K562 (cell line): ENCODE data around the gene QARS1. TPM values are rescaled to one million over a fixed set of nuclear protein-coding genes. Genes with fewer than 3 reads are reported as not detected.

Experiments used
- ADNP ChIP-seq: fragments of 200-800 bp; sonication (Bioruptor generic); IDR thresholded peaks from 2 replicates; pipeline ENCODE4 v1.6.1; 2016; ENCODE audit warnings: missing genetic modification characterization, missing compliant biosample characterization
- ATF1 ChIP-seq, 2 experiments: fragments of 450-650 bp in 1 of 2; IDR thresholded peaks; 2 replicates each; pipeline ENCODE4 v1.6.1; 2016; ENCODE audit warnings: missing compliant biosample characterization in 1 of 2, missing genetic modification characterization in 1 of 2
- CSDE1 ChIP-seq, 2 experiments: fragments of 450-650 bp; IDR thresholded peaks; 2 replicates each; pipeline ENCODE4 v1.6.1; 2016; ENCODE audit warnings: mild to moderate bottlenecking in 1 of 2
- CTBP1 ChIP-seq: fragments of 450-650 bp; IDR thresholded peaks from 2 replicates; pipeline ENCODE4 v1.6.1; 2016; ENCODE audit warnings: borderline replicate concordance
- ELF1 ChIP-seq: fragments of 200-800 bp; sonication (Bioruptor generic); IDR thresholded peaks from 2 replicates; pipeline ENCODE4 v1.6.1; 2016; ENCODE audit warnings: missing genetic modification characterization, missing compliant biosample characterization
- EP400 ChIP-seq: fragments of 450-650 bp; IDR thresholded peaks from 2 replicates; pipeline ENCODE4 v1.6.1; 2017; ENCODE audit warnings: antibody characterized with exemption, mild to moderate bottlenecking, moderate library complexity
- GTF2E2 ChIP-seq: fragments of 200-800 bp; sonication (Bioruptor generic); IDR thresholded peaks from 2 replicates; pipeline ENCODE4 v1.6.1; 2016; ENCODE audit warnings: missing genetic modification characterization, missing compliant biosample characterization
- HINFP ChIP-seq: fragments of 450-650 bp; conservative IDR thresholded peaks from 2 replicates; pipeline ENCODE4 v1.6.1; 2016; ENCODE audit warnings: missing genetic modification characterization, low read depth, mild to moderate bottlenecking, control low read depth, missing compliant biosample characterization
- ILK ChIP-seq: fragments of 450-650 bp; IDR thresholded peaks from 2 replicates; pipeline ENCODE4 v1.6.1; 2016; ENCODE audit warnings: missing genetic modification characterization, low read depth, mild to moderate bottlenecking, missing compliant biosample characterization, moderate library complexity, borderline replicate concordance
- NFRKB ChIP-seq: fragments of 450-650 bp; IDR thresholded peaks from 2 replicates; pipeline ENCODE4 v1.6.1; 2016; ENCODE audit warnings: low read depth
- NR1H2 ChIP-seq: sonication (generic); formaldehyde crosslinking; IDR thresholded peaks from 2 replicates; pipeline ENCODE4 v1.4.0; 2020; ENCODE audit warnings: mild to moderate bottlenecking, missing genetic modification reagents
- NR2C1 ChIP-seq, 2 experiments: fragments of 450-650 bp; IDR thresholded peaks; 2 replicates each; pipeline ENCODE4 v1.6.1; 2017; ENCODE audit warnings: mild to moderate bottlenecking in 2 of 2, antibody characterized with exemption in 1 of 2, inconsistent platforms in 1 of 2, missing compliant biosample characterization in 1 of 2, missing genetic modification characterization in 1 of 2
- PHB ChIP-seq: fragments of 250-450 bp; sonication (Bioruptor Pico); IDR thresholded peaks from 2 replicates; pipeline ENCODE4 v1.5.0; 2021
- PTRF ChIP-seq: fragments of 450-650 bp; IDR thresholded peaks from 2 replicates; pipeline ENCODE4 v1.6.1; 2016; ENCODE audit warnings: mild to moderate bottlenecking, missing genetic modification characterization, missing compliant biosample characterization
- RBBP5 ChIP-seq: fragments of 200-600 bp; sonication (generic); IDR thresholded peaks from 2 replicates; pipeline ENCODE4 v1.6.1; 2012; ENCODE audit warnings: borderline replicate concordance, mild to moderate bottlenecking, low read length, control low read depth, inconsistent platforms; ENCODE audit not compliant: insufficient read depth, poor library complexity, severe bottlenecking
- RNF219 ChIP-seq: fragments of 250-450 bp; sonication (Bioruptor Pico); IDR thresholded peaks from 2 replicates; pipeline ENCODE4 v1.5.0; 2022; ENCODE audit warnings: mild to moderate bottlenecking
- SREBF1 ChIP-seq: fragments of 150-350 bp; IDR thresholded peaks from 2 replicates; pipeline ENCODE4 v1.6.1; 2014; ENCODE audit warnings: antibody characterized with exemption, low read depth, low read length, borderline replicate concordance
- ZBTB17 ChIP-seq: fragments of 450-650 bp; formaldehyde crosslinking; IDR thresholded peaks from 2 replicates; pipeline ENCODE4 v1.4.0; 2020; ENCODE audit warnings: mild to moderate bottlenecking
- ZHX1 ChIP-seq: fragments of 150-350 bp; conservative IDR thresholded peaks from 2 replicates; pipeline ENCODE4 v1.6.1; 2014; ENCODE audit warnings: low read length
- ZNF124 ChIP-seq: sonication (generic); formaldehyde crosslinking; IDR thresholded peaks from 2 replicates; pipeline ENCODE4 v1.8.1; 2022; ENCODE audit warnings: missing genetic modification reagents
- ZNF408 ChIP-seq: fragments of 250-450 bp; sonication (Bioruptor Pico); IDR thresholded peaks from 2 replicates; pipeline ENCODE4 v1.4.0; 2020; ENCODE audit warnings: low read depth, mild to moderate bottlenecking, moderate library complexity
- ZNF57 ChIP-seq: fragments of 450-650 bp; formaldehyde crosslinking; IDR thresholded peaks from 2 replicates; pipeline ENCODE4 v1.4.0; 2020; ENCODE audit warnings: mild to moderate bottlenecking, moderate library complexity
- polyA plus RNA-seq, 8 experiments: library from polyadenylated mRNA; depleted of rRNA in 4 of 8; stranded (reverse) in 5 of 8; unstranded in 3 of 8; fragments of >200 nt; fragmentation: Nextera tagmentation in 2 of 8; fragmentation: Illumina TruSeq in 1 of 8; extraction: Ambion mirVana in 2 of 8; extraction: Trizol in 1 of 8; gene quantifications; 2 replicates each; pipeline versions ENCODE4 v1.2.1 to v1.2.3, GENCODE V29; 2011 to 2014; ENCODE audit warnings: inconsistent platforms in 1 of 8, missing spikeins in 1 of 8
- total RNA-seq, 7 experiments: library from RNA; depleted of rRNA in 6 of 7; stranded (reverse); fragments of >200 nt in 6 of 7; fragmentation: Illumina TruSeq in 2 of 7; extraction: Trizol in 2 of 7; gene quantifications; 2 replicates each; pipeline versions ENCODE4 v1.2.1 to v1.2.3, GENCODE V29; 2011 to 2021; ENCODE audit warnings: low replicate concordance in 1 of 7

The QARS1 gene
- total and polyA plus RNA-seq, 9 of the 15 experiments (the other 6 are each of a cell fraction or from before 2014, with no cell fraction given), result 148 to 310 (median 273) TPM

- TF ChIP-seq HINFP (no peak), SREBF1 (no peak), GTF2E2 (tag) (no peak; the same call in 1 of the 2 replicates), ZHX1 (peak; percentile 100), CSDE1 (IDR thresholded peaks at IDR 0.05) (no peak), ILK (tag) (no peak), ELF1 (tag) (peak; percentile 59; the same call in 1 of the 2 replicates), PTRF (no peak), EP400 (peak; percentile 55), ZNF57 (CRISPR knock-in tag) (no peak), ATF1 (CRISPR knock-in tag; IDR thresholded peaks at IDR 0.05) (no peak), ATF1 (tag; IDR thresholded peaks at IDR 0.05) (peak; percentile 20), ZBTB17 (CRISPR knock-in tag) (no peak), PHB (CRISPR knock-in tag) (no peak), CTBP1 (peak; percentile 62; the same call in 1 of the 2 replicates), NR2C1 (IDR thresholded peaks at IDR 0.05) (no peak), NR2C1 (tag; IDR thresholded peaks at IDR 0.05) (no peak), RBBP5 (peak; percentile 87), NFRKB (no peak), NR1H2 (no peak), ZNF408 (CRISPR knock-in tag) (no peak), RNF219 (CRISPR knock-in tag) (no peak), ADNP (tag) (no peak), ZNF124 (CRISPR knock-in tag) (no peak)
Observed at GRCh38 chr3:49093853-49094767, 10.4 kb downstream of the QARS1 start, which contains the start of gene QRICH1 (continued).
